GM19467 (cell line): Measurements from ENCODE around the gene CENPB.

Experiments used
- ATAC-seq: cut with Tn5 transposase; IDR thresholded peaks from one replicate; pipeline ENCODE4 v1.9.1; 2021; ENCODE audit warnings: mild to moderate bottlenecking, moderate library complexity; ENCODE audit not compliant: unreplicated experiment

CENPB gene

DNA sequence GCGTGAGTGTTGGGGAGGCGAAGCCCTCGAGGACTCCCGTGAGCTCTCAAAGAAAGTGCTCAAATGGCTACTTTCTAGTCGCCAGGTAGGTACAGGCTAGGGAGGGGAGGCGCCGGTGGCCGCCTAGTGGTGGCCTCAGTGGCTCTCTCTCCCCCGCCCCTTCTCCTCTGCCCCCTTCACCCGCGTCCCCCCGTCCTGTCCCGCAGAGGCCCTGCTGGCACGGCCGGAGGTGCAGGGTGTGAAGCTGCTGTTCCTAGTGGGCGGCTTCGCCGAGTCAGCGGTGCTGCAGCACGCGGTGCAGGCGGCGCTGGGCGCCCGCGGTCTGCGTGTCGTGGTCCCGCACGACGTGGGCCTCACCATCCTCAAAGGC is 35.2 kb downstream of the CENPB start:
- ATAC-seq = no peak

DNA sequence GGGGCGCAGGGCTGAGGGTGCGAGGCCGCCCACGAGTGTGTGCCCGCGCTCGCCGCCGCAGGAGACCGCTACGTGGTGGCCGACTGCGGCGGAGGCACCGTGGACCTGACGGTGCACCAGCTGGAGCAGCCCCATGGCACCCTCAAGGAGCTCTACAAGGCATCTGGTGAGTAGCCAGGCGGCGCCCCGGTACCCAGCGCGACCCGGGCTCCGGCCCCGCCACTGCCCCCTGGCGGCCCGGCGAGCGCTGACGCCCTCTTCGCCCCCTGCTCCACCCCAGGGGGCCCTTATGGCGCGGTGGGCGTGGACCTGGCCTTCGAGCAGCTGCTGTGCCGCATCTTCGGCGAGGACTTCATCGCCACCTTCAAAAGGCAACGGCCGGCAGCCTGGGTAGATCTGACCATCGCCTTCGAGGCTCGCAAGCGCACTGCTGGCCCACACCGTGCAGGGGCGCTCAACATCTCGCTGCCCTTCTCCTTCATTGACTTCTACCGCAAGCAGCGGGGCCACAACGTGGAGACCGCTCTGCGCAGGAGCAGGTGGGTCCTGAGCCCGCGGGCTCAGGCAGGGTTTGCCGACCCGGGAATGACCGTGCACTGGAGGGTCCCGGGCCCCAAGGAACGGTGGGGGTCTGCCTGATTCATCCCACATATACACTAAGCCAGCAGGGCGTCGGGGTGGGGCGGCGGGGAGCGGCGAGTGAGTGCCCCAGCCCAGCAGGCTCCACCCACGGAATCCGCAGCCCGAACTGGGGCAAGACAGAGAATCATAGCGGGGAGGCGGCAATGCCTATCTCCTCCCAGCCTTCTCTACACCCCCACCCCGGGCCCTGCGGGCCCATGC is 36.6 kb downstream of the CENPB start:
- ATAC-seq = no peak

DNA sequence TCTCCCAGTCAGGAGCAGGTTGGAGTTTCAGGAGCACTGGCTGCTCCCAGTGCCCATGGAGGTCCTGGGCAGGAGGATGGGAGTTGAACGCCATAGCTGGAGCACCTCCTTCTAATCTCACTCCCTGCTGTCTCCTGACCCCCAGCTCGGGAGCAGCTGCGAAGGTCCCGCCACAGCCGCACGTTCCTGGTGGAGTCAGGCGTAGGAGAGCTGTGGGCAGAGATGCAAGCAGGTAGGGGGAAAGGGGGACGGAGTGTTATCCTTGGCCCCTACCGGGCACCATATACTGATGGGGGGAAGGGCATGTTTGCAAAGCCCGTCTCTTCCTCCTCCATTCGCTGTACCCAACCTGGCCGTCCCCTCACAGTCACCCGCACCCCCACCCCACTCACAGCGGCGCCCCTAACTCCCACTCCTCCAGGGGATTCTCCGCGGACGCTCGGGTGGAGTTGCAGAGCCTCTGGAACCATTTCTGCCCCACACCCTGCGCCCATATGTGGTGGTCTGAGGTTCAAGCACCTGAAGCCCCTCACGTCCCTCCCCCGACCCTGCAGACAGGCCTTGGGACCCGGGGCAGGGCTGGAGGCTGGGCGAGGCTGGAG is 37.4 kb downstream of the CENPB start:
- no peak for ATAC-seq

DNA sequence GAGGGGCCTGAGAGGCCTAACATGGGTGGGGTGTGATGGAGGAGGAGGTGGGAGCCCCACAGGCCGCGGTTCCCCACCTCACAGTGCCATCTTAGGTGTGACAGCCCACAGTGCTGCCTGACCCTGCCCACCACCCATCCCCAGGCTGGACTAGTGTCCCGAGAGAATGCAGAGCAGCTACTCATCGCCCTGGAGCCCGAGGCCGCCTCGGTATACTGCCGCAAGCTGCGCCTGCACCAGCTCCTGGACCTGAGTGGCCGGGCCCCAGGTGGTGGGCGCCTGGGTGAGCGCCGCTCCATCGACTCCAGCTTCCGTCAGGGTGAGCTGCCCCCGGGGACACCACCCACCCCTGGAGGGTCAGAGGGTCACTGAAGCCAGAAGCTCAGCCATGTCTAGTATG is 38.5 kb downstream of the CENPB start:
- ATAC-seq = no peak

DNA sequence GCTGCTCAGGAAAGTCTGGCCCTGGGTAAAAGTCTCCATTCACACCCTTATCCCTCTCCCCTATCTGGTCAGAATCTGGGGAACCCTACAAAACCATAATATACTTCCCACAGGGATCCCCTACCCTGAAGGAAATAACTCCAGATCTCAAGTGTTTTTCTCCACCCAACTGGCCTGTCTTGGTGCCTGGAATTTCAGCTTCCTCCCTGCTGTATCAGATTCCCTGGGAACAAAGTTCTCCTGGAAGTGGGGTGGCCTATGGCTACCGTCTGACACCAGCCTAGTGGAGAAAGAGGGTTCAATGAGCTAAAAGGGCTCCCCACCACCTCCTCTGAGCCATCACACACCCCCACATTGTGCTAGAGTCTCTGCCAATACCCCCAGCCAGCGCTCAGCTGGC is 39.1 kb downstream of the CENPB start:
- ATAC-seq = no peak

DNA sequence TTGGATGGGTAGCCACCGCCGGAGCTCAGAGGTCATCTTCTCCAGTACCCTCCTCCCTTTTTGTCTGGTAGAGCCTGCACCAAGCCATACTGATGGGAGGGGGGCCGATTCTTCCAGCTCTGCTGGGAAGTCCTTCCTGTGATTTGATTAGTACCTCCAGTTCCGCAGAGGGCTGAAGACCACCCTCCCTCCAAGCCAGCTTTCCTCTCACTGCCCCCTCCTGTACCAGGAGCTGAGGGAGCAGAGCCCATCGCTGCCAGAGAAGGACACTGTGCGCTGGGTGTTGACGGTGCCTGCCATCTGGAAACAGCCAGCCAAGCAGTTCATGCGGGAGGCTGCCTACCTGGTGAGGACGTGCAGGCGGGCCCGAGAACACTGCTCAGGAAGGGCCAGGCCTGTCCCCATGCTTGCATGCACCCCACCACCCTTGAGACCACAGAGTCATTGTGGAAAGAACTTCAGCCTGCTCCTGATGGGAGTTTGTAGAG is 40.8 kb downstream of the CENPB start:
- ATAC-seq = no peak

DNA sequence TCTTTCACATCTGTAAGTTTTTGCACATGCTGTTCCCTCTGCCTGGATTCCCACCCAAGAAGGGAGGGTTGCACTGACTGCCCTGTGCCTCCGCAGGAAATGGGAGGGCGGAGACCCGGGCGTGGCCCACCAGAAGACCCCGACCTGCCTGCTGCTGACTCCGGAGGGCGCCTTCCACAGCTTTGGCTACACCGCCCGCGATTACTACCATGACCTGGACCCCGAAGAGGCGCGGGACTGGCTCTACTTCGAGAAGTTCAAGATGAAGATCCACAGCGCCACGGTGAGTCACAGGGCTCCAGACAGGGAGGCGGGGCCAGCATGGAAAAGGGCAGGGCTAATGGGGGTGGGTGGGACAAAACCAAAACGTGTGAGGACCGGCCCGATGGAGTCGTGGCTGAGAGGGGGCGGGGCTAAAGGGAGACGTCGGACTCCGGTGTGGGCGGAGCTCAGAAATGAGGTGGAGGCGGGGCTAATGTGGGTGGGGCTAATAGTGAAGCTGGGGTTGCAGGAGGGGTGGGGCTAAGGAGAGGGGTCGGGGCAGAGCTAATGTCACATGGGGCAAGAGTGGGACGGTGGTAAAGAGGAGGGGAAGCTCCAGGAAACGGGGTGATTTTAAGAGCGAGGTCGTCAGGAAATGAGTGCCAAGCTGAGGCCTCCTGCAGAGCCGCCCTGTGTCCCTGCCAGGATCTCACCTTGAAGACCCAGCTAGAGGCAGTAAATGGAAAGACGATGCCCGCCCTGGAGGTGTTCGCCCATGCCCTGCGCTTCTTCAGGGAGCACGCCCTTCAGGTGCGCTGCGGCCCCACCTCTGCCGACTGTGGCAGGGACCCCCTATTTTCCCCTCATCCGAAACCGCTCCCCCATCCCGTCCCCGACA is 41.5 kb downstream of the CENPB start:
- no peak for ATAC-seq

DNA sequence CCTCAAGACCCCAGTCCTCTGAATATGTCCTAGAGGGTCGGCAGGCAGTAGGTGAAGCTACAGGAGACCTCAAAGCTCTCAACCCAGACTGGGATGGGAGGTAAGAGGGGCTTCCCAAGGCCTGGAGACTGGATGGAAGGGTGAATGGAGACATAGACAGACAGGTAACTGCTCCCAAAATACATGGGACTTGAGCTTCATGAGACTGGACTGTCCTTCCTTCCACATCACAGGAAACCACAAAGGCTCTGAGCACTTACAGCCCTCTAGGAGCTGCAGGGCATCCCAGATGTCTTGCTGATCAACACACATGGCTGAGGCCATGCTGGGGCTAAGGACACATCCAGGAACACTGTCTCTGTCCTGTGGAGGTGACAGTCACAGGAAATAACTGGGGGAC is 42.5 kb downstream of the CENPB start:
- ATAC-seq = no peak

DNA sequence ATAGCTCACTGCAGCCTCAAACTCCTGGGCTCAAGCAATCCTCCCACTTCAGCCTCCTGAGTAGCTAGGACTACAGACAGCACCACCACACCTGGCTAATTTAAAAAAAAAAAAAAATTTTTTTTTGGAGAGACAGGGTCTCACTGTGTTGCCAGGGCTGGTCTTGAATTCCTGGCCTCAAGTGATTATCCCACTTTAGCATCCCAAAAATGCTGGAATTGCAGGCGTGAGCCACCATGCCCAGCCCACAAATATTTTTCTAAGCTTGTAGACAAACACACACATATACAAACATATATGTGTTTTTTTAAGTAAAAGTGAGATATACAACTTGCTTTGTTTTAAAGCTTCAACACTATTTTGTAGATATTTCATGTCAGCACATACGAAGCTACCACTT is 43.3 kb downstream of the CENPB start:
- no peak for ATAC-seq

DNA sequence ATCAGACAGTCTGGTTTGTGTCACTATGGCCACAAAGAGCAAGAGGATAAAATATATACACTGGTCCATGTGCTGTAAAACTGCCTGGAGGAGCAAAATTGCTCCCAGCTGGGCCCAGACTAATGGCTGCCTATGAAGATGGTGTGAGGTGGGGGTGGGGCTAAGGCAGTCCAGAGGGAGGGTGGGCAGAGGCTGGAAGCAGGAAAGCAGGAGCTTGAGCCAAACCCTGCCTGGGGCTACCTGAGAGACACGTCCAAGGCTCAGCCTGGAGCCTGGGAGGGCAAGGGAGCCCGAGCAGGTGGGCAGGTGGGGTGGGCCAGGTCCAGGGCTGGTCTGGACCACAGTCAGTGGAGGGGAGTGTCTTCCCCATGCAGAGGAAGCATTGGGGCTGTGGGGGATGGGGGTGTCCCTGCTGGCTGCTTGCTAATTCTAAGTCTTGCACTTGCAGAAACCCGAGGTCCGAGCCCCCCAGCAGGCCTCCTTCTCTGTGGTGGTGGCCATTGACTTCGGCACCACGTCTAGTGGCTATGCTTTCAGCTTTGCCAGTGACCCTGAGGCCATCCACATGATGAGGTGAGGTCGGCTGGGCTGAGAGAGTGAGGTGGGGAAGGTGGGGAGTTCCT is 44.6 kb downstream of the CENPB start:
- no peak for ATAC-seq

DNA sequence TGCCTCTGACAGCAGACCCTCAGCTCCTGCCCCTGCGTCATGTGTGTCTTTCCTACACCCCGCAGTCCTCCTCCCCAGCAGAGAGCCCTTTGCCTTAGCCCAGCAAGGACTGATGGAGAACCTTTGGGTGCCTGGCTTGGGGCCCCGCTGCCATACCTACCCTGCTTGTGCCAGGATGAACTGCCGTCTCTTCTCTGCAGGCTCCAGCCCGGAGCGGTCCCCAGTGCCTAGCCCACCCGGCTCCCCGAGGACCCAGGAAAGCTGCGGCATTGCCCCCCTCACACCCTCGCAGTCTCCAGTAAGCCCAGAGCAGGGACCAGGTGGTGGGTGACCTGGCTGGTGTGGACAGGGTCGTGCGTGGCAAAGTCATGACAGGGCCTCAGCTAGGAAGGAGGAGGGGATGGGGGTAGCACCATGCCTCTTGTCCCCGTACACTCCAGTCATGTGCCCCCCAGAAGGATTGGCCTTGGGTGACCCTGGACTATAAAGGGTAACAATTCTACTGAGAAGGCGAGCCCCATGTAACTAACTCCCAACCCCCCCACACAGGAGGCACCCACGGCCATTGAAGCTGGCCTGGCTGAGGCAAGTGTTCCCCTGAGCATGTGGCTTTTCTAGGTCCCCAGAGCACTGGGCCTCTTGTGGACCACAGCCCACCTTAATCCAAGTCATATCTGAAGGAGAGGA is 45.8 kb downstream of the CENPB start:
- ATAC-seq = no peak

DNA sequence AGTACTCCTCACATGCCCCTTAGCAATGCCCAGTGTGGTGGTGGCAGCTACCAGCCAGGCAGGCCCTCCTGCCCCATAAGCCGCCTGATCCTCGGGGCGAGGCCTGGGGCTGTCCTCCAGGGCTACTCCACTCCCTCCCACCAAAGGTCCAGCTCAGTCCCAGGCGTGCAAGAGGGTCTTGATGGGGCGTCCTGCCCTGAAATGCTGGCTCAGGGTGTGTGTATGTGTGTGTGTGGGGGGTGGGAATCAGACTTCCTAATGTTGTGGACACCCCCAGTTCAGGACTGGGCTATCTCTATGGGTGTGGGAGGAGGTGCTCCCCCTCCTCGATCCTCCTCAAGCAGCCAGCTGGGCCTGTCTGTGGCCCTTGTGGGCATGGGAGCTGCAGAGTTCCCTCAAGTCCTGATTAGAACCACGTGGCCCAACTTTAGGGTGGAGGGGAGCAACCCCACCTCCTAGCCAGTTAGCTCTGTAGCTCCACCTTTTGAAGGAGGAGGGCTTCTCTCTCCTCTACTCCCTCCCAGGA is 46.6 kb downstream of the CENPB start:
- ATAC-seq = no peak

DNA sequence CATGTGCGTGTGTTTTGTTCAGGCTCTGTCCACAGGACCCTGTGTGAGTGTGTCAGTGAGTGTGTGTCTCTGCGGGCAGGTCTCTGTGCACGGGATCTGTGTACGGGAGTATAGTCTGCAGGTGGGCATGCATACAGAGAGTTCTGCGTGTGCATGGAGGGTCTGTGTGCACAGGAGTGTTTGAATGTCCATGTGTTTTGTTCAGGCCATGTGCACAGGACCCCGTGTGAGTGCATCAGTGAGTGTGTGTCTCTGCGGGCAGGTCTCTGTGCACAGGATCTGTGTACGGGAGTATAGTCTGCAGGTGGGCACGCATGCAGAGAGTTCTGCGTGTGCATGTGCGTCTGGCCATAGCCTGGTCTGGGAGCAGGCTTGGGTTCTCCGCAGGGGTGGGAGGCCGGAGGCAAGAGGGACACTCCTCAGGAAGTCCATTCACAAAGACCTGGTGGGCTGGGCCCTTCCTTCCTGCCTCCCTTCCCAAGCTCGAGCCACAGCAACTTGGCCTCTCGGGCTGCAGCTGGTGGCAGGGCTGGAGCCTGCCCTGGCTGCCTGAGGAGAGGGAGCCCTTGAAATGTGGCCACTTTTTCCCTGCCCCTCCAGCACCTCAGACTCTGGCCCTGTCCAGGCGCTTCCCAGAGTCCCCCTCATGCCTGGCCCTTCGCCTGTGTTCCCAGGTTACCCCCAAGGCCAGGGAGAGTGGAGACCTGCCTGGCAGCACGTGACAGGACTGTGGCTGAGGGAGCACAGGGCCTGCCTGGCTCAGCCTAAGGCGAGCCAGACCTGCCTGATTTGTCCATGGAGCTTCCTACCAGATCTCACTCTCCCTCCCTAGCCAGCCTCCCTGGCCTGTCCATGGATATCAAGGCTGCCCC is 47.2 kb downstream of the CENPB start:
- no peak for ATAC-seq

DNA sequence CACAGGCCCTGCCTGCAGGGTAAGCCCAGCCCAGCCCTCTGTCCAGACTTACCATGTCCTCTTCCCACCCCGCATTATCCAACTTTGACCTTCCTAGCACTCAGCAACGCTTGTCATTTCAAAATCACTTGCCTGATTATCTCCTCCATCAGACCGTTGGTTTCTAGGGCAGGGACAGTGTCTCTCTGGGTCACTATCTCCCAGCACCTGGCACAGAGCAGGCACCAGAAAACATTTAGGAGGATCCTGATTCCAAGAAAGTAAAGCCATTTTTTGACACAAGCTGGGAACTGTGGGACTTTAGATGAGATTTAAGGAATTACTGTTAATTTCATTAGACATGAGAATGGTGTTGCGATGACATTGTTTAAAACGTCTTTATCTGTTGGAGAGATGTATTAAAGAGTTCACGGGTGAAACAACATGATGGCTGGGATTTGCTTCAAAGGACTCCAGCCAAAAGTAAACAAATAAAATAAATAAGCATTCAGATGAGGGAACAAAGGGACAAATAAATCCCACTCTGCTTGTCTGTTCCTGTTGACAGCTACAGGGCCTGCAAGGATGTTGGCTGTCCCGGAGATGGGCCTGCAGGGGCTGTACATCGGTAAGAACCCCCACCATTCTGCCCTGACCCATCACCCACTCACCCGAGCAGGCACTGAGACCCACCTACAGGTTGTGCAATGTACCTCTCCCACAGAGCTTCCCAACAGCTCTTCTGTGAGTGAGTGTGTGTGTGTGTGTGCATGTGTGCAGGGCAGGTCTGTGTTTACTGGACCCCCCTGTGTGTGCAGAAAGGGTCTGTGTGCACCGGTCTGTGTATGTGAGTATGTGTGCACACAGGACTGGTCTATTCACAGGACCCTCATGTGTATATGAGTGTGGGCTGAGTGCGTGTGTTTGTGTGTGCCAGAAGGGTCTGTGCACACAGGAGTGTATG is 48.2 kb downstream of the CENPB start:
- no peak for ATAC-seq

DNA sequence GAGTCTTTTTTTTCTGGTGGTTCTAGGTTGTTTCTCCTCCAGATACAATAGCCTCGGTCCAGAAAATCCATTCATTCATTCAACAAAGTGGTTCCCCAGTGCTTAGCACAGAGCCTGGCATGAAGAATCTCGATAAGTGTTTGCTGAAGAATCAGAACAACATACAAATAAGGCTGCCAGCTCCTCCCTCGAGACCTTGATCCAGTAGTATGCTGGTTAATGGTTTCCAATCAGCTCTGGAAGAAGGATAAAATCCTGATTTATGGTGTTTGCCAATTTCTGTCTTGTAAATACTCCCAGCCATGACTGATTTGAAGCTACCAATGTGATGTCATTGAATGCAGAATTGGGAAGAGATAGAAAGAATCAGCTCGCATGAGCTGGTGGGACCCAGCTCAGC is 50.8 kb downstream of the CENPB start:
- no peak for ATAC-seq

DNA sequence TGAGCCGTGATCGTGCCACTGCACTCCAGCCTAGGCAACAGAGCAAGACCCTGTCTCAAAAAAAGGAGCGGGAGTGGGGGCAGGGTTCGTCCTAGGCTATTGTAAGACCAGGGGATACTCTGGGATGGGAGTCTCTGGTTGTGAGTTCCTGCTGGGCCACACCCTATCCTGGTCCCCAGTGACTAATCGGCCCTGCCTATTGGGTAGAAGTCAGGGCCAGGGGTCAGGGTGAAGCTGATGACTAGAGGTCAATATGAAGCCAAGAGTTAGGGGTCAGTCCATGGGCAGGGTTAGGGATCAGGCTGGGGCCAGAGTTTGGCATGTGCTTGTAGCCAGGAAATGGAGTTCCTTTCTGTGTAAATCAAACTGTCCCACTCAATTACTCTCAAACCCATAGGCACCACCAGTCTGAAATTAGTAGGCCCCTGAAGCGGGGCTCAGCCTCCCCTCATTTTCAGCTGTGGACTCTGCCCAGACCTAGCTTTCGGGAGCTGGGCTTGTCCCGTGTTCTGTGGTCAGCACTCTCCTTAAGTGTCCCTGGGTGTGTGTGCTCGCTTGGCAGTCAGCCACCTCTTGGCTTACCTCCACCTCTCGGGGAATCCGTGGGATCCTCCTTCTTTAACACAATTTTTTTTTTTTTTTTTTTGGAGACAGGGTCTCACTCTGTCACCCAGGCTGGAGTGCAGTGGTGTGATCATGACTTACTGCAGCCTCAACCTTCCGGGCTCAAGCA is 52.3 kb downstream of the CENPB start:
- ATAC-seq = no peak
